ENCODE data around the gene SOX14. TPM values are rescaled to one million over a fixed set of nuclear protein-coding genes. Genes with fewer than 3 reads are reported as not detected.

Gene SOX14
- total and polyA plus RNA-seq, 2 donors (not counting 1 experiment from before 2014, with no cell fraction given): not detected

- Histone ChIP-seq H3K27me3 (ENCODE audit: control insufficient read depth, insufficient read depth, low read length) (no peaks in the 10 kb centered on the region), H2AFZ (ENCODE audit: low read length) (no peak overlapping the region), H3K4me3 (replicated peaks in 1 of 4; ENCODE audit: control extremely low read depth in 1 of 4, insufficient read depth in 1 of 4, low read depth in 3 of 4, low read length in 4 of 4) (no peak overlapping the region), H3K36me3 (ENCODE audit: control insufficient read depth, insufficient read depth, low read length) (no peaks in the 10 kb centered on the region), H4K20me1 (ENCODE audit: control insufficient read depth, extremely low read depth, insufficient read depth, low read length) (no peaks in the 10 kb centered on the region), H3K79me2 (ENCODE audit: control insufficient read depth, insufficient read depth, low read length) (no peaks in the 10 kb centered on the region), H3K4me2 (ENCODE audit: extremely low read depth, insufficient read depth, low read length) (no peak overlapping the region), H3K9ac (ENCODE audit: insufficient read depth, low read length) (no peak overlapping the region), H3K27ac (ENCODE audit: insufficient read depth, low read length) (no peak overlapping the region), H3K9me3 (ENCODE audit: control insufficient read depth, insufficient read depth, low read depth, low read length) (no peaks in the 10 kb centered on the region), H3K4me1 (ENCODE audit: control insufficient read depth, extremely low read depth, insufficient read depth, low read length) (no peaks in the 10 kb centered on the region)
- TF ChIP-seq EZH2 (IDR thresholded peaks at IDR 0.05; ENCODE audit: low read length, missing control alignments): no peak
- TF ChIP-seq, protein P1, sequence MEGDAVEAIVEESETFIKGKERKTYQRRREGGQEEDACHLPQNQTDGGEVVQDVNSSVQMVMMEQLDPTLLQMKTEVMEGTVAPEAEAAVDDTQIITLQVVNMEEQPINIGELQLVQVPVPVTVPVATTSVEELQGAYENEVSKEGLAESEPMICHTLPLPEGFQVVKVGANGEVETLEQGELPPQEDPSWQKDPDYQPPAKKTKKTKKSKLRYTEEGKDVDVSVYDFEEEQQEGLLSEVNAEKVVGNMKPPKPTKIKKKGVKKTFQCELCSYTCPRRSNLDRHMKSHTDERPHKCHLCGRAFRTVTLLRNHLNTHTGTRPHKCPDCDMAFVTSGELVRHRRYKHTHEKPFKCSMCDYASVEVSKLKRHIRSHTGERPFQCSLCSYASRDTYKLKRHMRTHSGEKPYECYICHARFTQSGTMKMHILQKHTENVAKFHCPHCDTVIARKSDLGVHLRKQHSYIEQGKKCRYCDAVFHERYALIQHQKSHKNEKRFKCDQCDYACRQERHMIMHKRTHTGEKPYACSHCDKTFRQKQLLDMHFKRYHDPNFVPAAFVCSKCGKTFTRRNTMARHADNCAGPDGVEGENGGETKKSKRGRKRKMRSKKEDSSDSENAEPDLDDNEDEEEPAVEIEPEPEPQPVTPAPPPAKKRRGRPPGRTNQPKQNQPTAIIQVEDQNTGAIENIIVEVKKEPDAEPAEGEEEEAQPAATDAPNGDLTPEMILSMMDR (conservative IDR thresholded peaks at IDR 0.05 in 1 of 2, IDR thresholded peaks at IDR 0.05 in 1 of 2; ENCODE audit: low read depth in 1 of 2, low read length in 2 of 2): no peak
- no peak for DNase-seq (ENCODE audit: low read depth in 2 of 2)
Measured at GRCh38 chr3:137803215-137803614, 39.1 kb downstream of the SOX14 start.

- no peaks in the 10 kb centered on the region for H3K9me3 ChIP-seq (ENCODE audit: control insufficient read depth, insufficient read depth, low read depth, low read length)
- H3K4me1 ChIP-seq (ENCODE audit: control insufficient read depth, extremely low read depth, insufficient read depth, low read length): no peaks in the 10 kb centered on the region
- no peaks in the 10 kb centered on the region for H4K20me1 ChIP-seq (ENCODE audit: control insufficient read depth, extremely low read depth, insufficient read depth, low read length)
- H3K27ac ChIP-seq (ENCODE audit: insufficient read depth, low read length): no peak overlapping the region
- H3K27me3 ChIP-seq (ENCODE audit: control insufficient read depth, insufficient read depth, low read length): no peaks in the 10 kb centered on the region
- H3K4me2 ChIP-seq (ENCODE audit: extremely low read depth, insufficient read depth, low read length): no peak overlapping the region
- no peak overlapping the region for H3K9ac ChIP-seq (ENCODE audit: insufficient read depth, low read length)
- H3K79me2 ChIP-seq (ENCODE audit: control insufficient read depth, insufficient read depth, low read length): no peaks in the 10 kb centered on the region
- no peaks in the 10 kb centered on the region for H3K36me3 ChIP-seq (ENCODE audit: control insufficient read depth, insufficient read depth, low read length)
- no peak overlapping the region for H2AFZ ChIP-seq (ENCODE audit: low read length)
- no peak for DNase-seq (ENCODE audit: low read depth in 2 of 2)
- TF ChIP-seq, protein P1 (conservative IDR thresholded peaks at IDR 0.05 in 1 of 2, IDR thresholded peaks at IDR 0.05 in 1 of 2; ENCODE audit: low read depth in 1 of 2, low read length in 2 of 2): no peak
- TF ChIP-seq EZH2 (IDR thresholded peaks at IDR 0.05; ENCODE audit: low read length, missing control alignments): no peak
- no peak overlapping the region for H3K4me3 ChIP-seq (replicated peaks in 1 of 4; ENCODE audit: control extremely low read depth in 1 of 4, insufficient read depth in 1 of 4, low read depth in 3 of 4, low read length in 4 of 4)
Measured at GRCh38 chr3:137807998-137808397, 43.9 kb downstream of the SOX14 start.

GRCh38 chr3:137809509-137809908 is 45.4 kb downstream of the SOX14 start:
- DNase-seq (ENCODE audit: low read depth in 2 of 2): no peak
- no peak overlapping the region for H3K4me2 ChIP-seq (ENCODE audit: extremely low read depth, insufficient read depth, low read length)
- TF ChIP-seq, protein P1 (conservative IDR thresholded peaks at IDR 0.05 in 1 of 2, IDR thresholded peaks at IDR 0.05 in 1 of 2; ENCODE audit: low read depth in 1 of 2, low read length in 2 of 2): no peak
- no peaks in the 10 kb centered on the region for H3K27me3 ChIP-seq (ENCODE audit: control insufficient read depth, insufficient read depth, low read length)
- no peak overlapping the region for H3K9ac ChIP-seq (ENCODE audit: insufficient read depth, low read length)
- no peak overlapping the region for H2AFZ ChIP-seq (ENCODE audit: low read length)
- no peak overlapping the region for H3K27ac ChIP-seq (ENCODE audit: insufficient read depth, low read length)
- no peaks in the 10 kb centered on the region for H3K79me2 ChIP-seq (ENCODE audit: control insufficient read depth, insufficient read depth, low read length)
- no peaks in the 10 kb centered on the region for H3K9me3 ChIP-seq (ENCODE audit: control insufficient read depth, insufficient read depth, low read depth, low read length)
- no peaks in the 10 kb centered on the region for H3K36me3 ChIP-seq (ENCODE audit: control insufficient read depth, insufficient read depth, low read length)
- no peaks in the 10 kb centered on the region for H4K20me1 ChIP-seq (ENCODE audit: control insufficient read depth, extremely low read depth, insufficient read depth, low read length)
- H3K4me3 ChIP-seq (replicated peaks in 1 of 4; ENCODE audit: control extremely low read depth in 1 of 4, insufficient read depth in 1 of 4, low read depth in 3 of 4, low read length in 4 of 4): no peak overlapping the region
- no peaks in the 10 kb centered on the region for H3K4me1 ChIP-seq (ENCODE audit: control insufficient read depth, extremely low read depth, insufficient read depth, low read length)
